Stimulated activated CD8-positive, alpha-beta memory T cell treated with anti-CD3 and anti-CD28 coated beads, Interleukin-4, amount 100 ng/mL, for 48 hours (primary cell): Measurements from ENCODE around the gene METTL9.
"Not testable (repeated sequence)": the region's sequence is repeated elsewhere in the genome, so short reads cannot be mapped to it uniquely, and the experiment has no call there.

ENCODE experiments used
- DNase-seq: peaks from one replicate; pipeline ENCODE4 v3.0.0-alpha.2; 2020

Gene METTL9

DNA sequence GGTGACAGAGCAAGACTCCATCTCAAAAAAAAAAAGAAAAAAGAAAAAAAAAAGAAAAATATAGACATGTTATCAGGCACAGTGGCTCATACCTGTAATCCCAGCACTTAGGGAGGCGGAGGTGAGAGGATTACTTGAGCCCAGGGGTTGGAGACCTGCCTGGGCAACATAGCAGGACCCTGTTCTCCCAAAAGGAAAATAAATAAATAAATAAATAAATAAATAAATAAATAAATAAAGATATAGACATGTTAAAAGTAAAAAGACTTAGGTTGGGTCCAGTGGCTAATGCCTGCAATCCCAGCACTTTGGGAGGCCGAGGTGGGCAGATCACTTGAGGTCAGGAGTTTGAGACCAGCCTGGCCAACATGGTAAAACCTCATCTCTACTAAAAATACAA, 23.1 kb upstream of the METTL9 start:
- DNase-seq = not testable (repeated sequence)

GRCh38 chr16:21577487-21577886, 21.9 kb upstream of the METTL9 start:
- not testable (repeated sequence) for DNase-seq

DNA sequence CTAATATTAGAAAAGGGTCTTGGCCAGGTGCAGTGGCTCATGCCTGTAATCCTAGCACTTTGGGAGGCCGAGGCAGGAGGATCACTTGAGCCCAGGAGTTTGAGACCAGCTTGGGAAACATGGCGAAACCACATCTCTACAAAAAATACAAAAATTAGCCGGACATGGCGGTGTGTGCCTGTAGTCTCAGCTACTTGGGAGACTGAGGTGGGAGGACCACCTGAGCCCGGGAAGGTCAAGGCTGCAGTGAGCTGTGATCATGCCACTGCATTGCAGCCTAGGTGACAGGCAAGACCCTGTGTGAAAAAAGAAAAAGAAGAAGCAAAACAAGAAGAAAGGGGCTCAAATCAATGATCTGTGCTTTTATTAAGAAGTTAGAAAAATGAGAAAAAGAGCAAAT, 21.1 kb upstream of the METTL9 start:
- not testable (repeated sequence) for DNase-seq

DNA sequence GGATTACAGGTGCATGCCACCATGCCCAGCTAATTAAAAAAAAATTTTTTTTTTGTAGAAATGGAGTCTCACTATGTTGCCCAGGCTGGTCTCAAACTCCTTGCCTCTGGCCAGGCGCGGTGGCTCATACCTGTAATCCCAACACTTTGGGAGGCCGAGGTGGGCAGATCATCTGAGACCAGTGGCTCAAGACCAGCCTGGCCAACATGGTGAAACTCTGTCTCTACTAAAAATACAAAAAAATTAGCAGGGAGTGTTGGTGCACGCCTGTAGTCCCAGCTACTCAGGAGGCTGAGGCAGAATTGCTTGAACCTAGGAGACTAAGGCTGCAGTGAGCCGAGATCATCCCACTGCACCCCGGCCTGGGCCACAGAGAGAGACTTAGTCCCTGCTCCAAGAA, 19.2 kb upstream of the METTL9 start:
- DNase-seq = not testable (repeated sequence)

DNA sequence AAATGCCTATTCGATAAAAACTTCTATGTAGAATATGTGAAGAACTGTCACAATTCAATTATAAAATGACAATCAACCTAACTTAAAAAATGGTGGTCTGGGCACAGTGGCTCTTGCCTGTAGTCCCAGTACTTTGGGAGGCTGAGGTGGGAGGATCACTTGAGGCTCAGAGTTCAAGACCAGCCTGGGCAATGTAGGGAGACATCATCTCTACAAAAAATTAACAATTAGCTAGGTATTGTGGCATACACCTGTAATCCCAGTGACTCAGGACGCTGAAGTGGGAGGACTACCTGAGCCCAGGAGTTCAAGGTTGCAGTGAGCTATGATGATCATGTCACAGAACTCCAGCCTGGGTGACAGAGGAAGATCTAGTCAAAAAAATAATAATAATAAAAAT, 18.6 kb upstream of the METTL9 start:
- no peak for DNase-seq

- DNase-seq = no peak
Observed at GRCh38 chr16:21584817-21585216, 14.6 kb upstream of the METTL9 start.

GRCh38 chr16:21588593-21588992, 10.8 kb upstream of the METTL9 start:
- not testable (repeated sequence) for DNase-seq

- DNase-seq = no peak
Observed at GRCh38 chr16:21589551-21589950, 9.8 kb upstream of the METTL9 start.

- no peak for DNase-seq
Observed at GRCh38 chr16:21590287-21590686, 9.1 kb upstream of the METTL9 start.

DNA sequence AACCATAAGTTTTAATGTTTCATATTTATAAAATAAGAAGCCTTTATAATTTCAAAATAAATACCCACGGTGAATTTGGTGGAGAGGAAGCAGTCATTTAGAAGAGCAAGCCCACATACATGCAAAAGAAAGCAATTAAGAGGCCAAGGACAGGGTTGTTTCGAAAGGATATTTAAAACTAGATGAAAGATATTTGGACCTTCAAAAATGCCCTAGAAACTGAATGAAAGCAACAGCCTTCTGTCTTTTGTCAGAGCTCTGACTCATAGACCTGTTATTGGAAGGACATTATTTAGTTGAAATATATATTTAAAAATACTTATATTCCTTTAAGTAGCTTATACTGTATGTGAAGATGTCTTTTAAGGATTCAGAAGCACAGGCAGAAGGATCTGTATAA, 8.6 kb upstream of the METTL9 start:
- no peak for DNase-seq

DNA sequence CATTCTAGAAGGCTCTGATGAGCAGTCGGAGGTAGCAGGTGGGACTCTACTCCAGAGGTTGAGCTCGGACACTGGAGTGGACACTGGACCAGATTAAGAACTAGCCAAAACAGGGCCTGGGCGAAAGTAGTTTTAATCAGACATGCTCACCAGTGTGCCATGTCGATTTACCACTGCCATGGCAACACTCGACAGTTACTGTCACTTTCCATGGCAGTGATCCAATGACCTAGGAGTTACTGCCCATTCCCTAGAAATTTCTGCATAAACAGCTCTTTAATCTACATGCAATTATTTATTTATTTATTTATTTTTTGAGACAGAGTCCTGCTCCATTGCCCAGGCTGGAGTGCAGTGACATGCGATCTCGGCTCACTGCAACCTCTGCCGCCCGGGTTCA, 7.2 kb upstream of the METTL9 start:
- no peak for DNase-seq

DNA sequence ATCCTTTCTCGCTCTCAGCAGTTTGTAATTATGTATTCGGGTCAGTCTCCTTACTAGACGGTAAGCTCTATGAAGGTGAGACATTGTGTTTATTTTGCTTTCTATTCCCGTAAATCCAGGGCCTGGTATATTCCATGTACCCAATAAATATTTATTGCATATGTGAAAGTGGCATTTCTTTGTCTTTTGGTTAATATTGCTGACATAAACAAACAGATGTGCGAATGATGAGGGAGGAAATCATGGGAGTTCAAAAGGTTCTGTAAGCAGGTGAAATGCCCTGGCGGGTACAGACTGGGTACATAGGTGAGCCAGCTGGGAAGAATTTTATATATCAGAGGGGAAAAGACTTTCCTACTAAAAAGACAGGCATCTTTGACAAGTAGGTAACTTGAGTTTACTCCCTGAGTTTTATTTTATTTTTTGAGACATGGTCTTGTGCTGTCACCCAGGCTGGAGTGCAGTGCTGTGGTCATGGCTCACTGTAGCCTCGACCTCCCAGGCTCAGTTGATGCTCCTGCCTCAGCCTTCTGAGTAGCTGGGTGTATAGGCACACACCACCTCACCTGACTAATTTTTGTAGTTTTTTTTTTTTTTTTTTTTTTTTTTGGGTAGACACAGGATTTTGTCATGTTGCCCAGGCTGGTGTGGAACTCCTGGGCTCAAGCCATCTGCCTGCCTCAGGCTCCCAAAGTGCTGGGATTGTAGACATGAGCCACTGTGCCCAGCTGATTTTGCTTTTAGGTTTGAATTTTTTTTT, 5.7 kb upstream of the METTL9 start:
- no peak for DNase-seq

- no peak for DNase-seq
Observed at GRCh38 chr16:21597561-21598030, 1.8 kb upstream of the METTL9 start.

DNA sequence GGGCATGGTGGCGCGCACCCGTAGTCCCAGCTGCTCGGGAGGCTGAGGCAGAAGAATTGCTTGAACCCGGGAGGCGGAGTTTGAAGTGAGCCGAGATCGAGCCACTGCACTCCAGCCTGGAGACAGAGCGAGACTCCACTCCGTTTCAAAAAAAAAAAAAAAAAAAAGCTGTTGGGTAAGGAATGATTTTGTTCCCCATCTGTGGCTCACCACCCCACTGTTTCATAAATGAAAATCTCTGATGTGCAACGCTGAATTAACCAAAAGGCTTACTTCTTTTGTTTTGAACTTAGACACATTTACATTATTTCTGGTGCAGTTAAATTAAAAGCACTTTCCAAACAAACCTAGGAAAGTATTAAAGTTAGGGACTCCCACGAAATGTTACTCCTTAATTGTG, 1.2 kb upstream of the METTL9 start:
- DNase-seq = no peak

- DNase-seq = no peak
Observed at GRCh38 chr16:21598701-21599121, 666 bp upstream of the METTL9 start.

GRCh38 chr16:21600031-21600773, 825 bp downstream of the METTL9 start:
- DNase-seq = no peak

DNA sequence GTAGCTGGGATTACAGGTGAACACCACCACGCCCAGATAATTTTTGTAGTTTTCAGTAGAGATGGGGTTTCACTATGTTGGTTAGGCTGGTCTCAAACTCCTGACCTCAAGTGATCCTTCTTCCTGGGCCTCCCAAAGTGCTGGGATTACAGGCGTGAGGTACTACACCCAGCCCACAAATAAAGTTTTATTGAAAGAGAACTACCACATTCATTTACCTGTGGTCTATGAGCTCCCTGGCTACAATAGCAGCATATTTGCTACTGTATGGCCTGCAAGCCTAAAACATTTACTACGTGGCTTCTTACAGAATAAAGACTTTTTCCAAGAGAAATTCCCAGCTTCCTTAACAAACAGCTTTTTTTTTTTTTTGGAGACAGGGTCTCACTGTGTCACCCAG, 3.4 kb downstream of the METTL9 start:
- no peak for DNase-seq

GRCh38 chr16:21603928-21604327, 4.6 kb downstream of the METTL9 start:
- DNase-seq = no peak

GRCh38 chr16:21605848-21606247, 6.5 kb downstream of the METTL9 start:
- DNase-seq = not testable (repeated sequence)

GRCh38 chr16:21608639-21609328, 9.4 kb downstream of the METTL9 start:
- no peak for DNase-seq

GRCh38 chr16:21610006-21610544, 10.7 kb downstream of the METTL9 start:
- no peak for DNase-seq

DNA sequence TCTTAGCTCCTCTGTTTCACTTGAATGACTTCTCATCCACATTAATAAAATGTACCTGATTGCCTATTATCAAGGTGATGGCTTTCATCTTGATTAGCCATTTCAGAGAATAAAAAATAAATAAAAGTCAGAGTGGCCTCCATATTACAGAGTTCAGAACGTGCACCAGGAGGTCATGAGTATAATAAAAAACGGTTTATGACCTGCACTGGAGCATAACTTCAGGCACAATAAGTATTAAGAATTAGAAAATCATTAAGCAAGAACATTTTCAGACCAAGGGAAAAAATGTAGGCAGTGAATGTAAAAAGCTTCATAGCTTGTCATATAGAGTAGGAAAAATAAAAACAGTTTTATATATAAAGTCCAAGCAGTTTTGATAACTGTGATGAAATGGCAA, 11.4 kb downstream of the METTL9 start:
- no peak for DNase-seq

- no peak for DNase-seq
Observed at GRCh38 chr16:21611198-21611555, 11.8 kb downstream of the METTL9 start.
